ENCODE results near the gene SERPINA7.

DNA sequence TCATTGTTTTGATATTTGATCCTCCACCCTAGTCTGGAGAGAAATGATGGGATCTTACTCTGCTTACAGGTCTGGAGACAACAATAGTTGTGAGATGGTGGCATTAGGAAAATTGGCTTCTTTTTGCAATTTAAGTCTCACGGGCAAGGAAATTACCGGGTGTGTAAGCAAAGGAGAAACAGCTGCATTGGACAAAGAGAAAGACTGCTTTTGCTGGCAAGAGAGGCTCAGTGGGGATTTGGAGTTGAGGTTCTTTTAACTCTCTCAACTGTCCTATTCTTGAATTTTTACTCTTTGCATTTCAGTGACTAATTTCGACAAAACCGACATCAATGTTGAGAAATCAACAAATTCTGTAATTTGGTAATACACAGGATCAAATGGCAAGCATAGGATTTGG is 2.3 kb upstream of the SERPINA7 start:
- TF ChIP-seq, protein P1, sequence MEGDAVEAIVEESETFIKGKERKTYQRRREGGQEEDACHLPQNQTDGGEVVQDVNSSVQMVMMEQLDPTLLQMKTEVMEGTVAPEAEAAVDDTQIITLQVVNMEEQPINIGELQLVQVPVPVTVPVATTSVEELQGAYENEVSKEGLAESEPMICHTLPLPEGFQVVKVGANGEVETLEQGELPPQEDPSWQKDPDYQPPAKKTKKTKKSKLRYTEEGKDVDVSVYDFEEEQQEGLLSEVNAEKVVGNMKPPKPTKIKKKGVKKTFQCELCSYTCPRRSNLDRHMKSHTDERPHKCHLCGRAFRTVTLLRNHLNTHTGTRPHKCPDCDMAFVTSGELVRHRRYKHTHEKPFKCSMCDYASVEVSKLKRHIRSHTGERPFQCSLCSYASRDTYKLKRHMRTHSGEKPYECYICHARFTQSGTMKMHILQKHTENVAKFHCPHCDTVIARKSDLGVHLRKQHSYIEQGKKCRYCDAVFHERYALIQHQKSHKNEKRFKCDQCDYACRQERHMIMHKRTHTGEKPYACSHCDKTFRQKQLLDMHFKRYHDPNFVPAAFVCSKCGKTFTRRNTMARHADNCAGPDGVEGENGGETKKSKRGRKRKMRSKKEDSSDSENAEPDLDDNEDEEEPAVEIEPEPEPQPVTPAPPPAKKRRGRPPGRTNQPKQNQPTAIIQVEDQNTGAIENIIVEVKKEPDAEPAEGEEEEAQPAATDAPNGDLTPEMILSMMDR (IDR thresholded peaks at IDR 0.05), result no peak
- TF ChIP-seq POLR2A (IDR thresholded peaks at IDR 0.05), result no peak
